Measurements from ENCODE around the gene SF1.

The SF1 gene

DNA sequence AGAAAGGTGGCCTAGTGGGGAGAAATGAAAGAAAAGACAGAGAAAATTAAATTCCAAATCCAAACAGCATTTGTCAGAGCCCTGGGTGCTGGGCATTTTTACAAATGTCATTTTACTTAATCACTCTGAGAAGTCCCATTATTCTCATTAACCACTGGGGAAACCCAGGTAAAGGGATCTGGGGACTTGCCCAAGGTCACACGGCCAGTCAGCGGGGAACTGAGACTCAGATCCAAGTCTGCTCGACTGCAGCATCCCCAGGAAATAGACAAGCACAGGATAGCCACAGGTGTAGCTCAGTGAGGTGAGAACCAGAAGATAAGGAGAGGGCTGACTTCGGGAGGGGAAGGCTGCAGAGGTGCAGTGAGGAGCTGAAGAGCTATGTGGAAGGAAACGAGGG, 63.2 kb downstream of the SF1 start:
- no peak overlapping the region for H3K4me3 ChIP-seq (ENCODE audit: low read depth, low read length)
- TF ChIP-seq, protein P1, sequence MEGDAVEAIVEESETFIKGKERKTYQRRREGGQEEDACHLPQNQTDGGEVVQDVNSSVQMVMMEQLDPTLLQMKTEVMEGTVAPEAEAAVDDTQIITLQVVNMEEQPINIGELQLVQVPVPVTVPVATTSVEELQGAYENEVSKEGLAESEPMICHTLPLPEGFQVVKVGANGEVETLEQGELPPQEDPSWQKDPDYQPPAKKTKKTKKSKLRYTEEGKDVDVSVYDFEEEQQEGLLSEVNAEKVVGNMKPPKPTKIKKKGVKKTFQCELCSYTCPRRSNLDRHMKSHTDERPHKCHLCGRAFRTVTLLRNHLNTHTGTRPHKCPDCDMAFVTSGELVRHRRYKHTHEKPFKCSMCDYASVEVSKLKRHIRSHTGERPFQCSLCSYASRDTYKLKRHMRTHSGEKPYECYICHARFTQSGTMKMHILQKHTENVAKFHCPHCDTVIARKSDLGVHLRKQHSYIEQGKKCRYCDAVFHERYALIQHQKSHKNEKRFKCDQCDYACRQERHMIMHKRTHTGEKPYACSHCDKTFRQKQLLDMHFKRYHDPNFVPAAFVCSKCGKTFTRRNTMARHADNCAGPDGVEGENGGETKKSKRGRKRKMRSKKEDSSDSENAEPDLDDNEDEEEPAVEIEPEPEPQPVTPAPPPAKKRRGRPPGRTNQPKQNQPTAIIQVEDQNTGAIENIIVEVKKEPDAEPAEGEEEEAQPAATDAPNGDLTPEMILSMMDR (IDR thresholded peaks at IDR 0.05; ENCODE audit: low read depth, low read length): no peak

DNA sequence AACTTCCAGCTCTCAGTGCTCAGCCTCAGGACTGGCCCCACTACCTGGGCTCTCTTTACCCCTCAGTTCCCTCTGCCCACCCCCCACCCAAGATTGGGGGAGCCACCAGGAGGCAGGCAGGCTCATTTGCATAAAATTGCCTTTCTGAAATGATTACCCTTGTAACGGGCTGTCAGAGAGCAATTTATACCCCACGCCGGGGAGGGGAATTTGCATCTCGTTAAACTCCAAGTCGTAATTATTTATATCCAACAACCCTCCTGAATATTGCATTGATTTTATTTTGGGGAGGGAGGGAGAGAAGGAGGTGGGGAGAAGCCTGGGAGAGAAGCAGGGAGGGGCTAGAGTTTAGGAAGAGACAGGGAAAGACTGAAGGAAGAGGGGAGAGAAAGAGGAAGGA, 63.7 kb downstream of the SF1 start:
- TF ChIP-seq, protein P1 (IDR thresholded peaks at IDR 0.05; ENCODE audit: low read depth, low read length): no peak
- no peak overlapping the region for H3K4me3 ChIP-seq (ENCODE audit: low read depth, low read length)
